SIG-M5 treated with dmso at 0.1 percent for 504 hours (cell line): ENCODE measurements around the gene LMBR1L.
"Not testable (repeated sequence)": the region's sequence is repeated elsewhere in the genome, so short reads cannot be mapped to it uniquely, and the experiment has no call there.

Experiments used
- DNase-seq: peaks from one replicate; lab custom pipeline; 2025; ENCODE audit not compliant: unreplicated experiment; lab: John Stamatoyannopoulos, UW

Gene LMBR1L

GRCh38 chr12:49088150-49088931 lies 22.3 kb downstream of the LMBR1L start:
- peak; percentile 93 for DNase-seq

GRCh38 chr12:49086116-49086515 lies 24.5 kb downstream of the LMBR1L start:
- DNase-seq: no peak

GRCh38 chr12:49084438-49084837 lies 26.2 kb downstream of the LMBR1L start:
- DNase-seq: no peak

GRCh38 chr12:49079793-49080192 lies 30.9 kb downstream of the LMBR1L start:
- no peak for DNase-seq

GRCh38 chr12:49070971-49071370 lies 39.7 kb downstream of the LMBR1L start:
- DNase-seq: no peak

GRCh38 chr12:49069507-49070346 lies 40.9 kb downstream of the LMBR1L start, which contains the start of gene RHEBL1:
TSS of gene RHEBL1 (minus strand) at chr12:49069979. CDS start at chr12:49069785, 194 bp downstream.
- peak; percentile 98 for DNase-seq

- DNase-seq: no peak
Measured at GRCh38 chr12:49068879-49069506, 41.7 kb downstream of the LMBR1L start.

- DNase-seq: no peak
Measured at GRCh38 chr12:49066120-49066519, 44.5 kb downstream of the LMBR1L start.

- DNase-seq: no peak
Measured at GRCh38 chr12:49064767-49065152, 45.9 kb downstream of the LMBR1L start.

- not testable (repeated sequence) for DNase-seq
Measured at GRCh38 chr12:49061916-49062315, 48.7 kb downstream of the LMBR1L start.

GRCh38 chr12:49061157-49061650 lies 49.4 kb downstream of the LMBR1L start:
- no peak for DNase-seq

GRCh38 chr12:49060237-49061156 lies 50.1 kb downstream of the LMBR1L start, which contains the start of gene KMT2D:
TSS of gene KMT2D (minus strand) at chr12:49060794. CDS start at chr12:49055324, 5,470 bp downstream.
- peak; percentile 96 for DNase-seq

GRCh38 chr12:49059299-49060171 lies 51.1 kb downstream of the LMBR1L start:
- DNase-seq: no peak

- no peak for DNase-seq
Measured at GRCh38 chr12:49059045-49059298, 51.7 kb downstream of the LMBR1L start.

- no peak for DNase-seq
Measured at GRCh38 chr12:49058366-49059044, 52.1 kb downstream of the LMBR1L start.

- peak; percentile 52 for DNase-seq
Measured at GRCh38 chr12:49057888-49058287, 52.8 kb downstream of the LMBR1L start.

GRCh38 chr12:49055978-49056754 lies 54.5 kb downstream of the LMBR1L start:
- peak; percentile 99 for DNase-seq

- DNase-seq: no peak
Measured at GRCh38 chr12:49055092-49055491, 55.6 kb downstream of the LMBR1L start.
